Measurements from ENCODE around the gene EPS8.

Gene EPS8

GRCh38 chr12:15684896-15685658 is 104.1 kb downstream of the EPS8 start:
- no peak overlapping the region for H2BK12ac ChIP-seq (ENCODE audit: low read length)
- no peak overlapping the region for H2BK5ac ChIP-seq (ENCODE audit: low read length)
- H2AK5ac ChIP-seq (ENCODE audit: low read depth, low read length) = no peak overlapping the region
- DNase-seq (ENCODE audit: low spot score) = no peak
- H3K79me1 ChIP-seq (ENCODE audit: low read depth, low read length) = no peaks in the 10 kb centered on the region
- no peak overlapping the region for H2BK120ac ChIP-seq (ENCODE audit: low read depth, low read length)
- H4K91ac ChIP-seq (ENCODE audit: low read depth, low read length, poor library complexity) = no peak overlapping the region
- H4K8ac ChIP-seq (ENCODE audit: low read depth, low read length) = no peak overlapping the region
- H3K9me3 ChIP-seq (replicated peaks in 1 of 2; ENCODE audit: control insufficient read depth in 2 of 2, insufficient read depth in 1 of 2, low read depth in 1 of 2, low read length in 2 of 2) = no peaks in the 10 kb centered on the region
- H3K14ac ChIP-seq (ENCODE audit: low read length) = no peak overlapping the region
- no peak overlapping the region for H3K9ac ChIP-seq (ENCODE audit: low read depth, low read length, poor library complexity)
- H3K27ac ChIP-seq (replicated peaks; ENCODE audit: low read length) = no peak overlapping the region
- WGBS, 2 donors (ENCODE audit: extremely low coverage in 2 of 2, insufficient read length in 2 of 2, insufficient replicate concordance in 1 of 2) = no CpG with 5 or more reads among the region's 6 CpGs
- no peak overlapping the region for H2BK15ac ChIP-seq (ENCODE audit: low read length)
- no peak overlapping the region for H2AFZ ChIP-seq (ENCODE audit: low read length)
- H3K23ac ChIP-seq (ENCODE audit: low read depth, low read length, poor library complexity) = no peak overlapping the region
- peaks cover 7 to 10% of the 10 kb centered on the region in 2 donors for H3K4me1 ChIP-seq (ENCODE audit: control insufficient read depth in 2 of 2, insufficient read depth in 1 of 2, low read depth in 1 of 2, low read length in 2 of 2)
- H3K4me3 ChIP-seq (ENCODE audit: low read length in 2 of 2) = no peak overlapping the region
- H3K4me2 ChIP-seq (ENCODE audit: insufficient read depth, low read length, poor library complexity, severe bottlenecking) = no peak overlapping the region
- H3K36me3 ChIP-seq (replicated peaks in 1 of 2; ENCODE audit: control insufficient read depth in 2 of 2, insufficient read depth in 2 of 2, low read length in 2 of 2) = no peaks in the 10 kb centered on the region
- no peak overlapping the region for H3K4ac ChIP-seq (ENCODE audit: low read length)
- no peaks in the 10 kb centered on the region for H3K27me3 ChIP-seq (ENCODE audit: control insufficient read depth in 3 of 3, insufficient read depth in 3 of 3, low read depth in 1 of 3, low read length in 3 of 3)
- H3K18ac ChIP-seq (ENCODE audit: low read length) = no peak overlapping the region

DNA sequence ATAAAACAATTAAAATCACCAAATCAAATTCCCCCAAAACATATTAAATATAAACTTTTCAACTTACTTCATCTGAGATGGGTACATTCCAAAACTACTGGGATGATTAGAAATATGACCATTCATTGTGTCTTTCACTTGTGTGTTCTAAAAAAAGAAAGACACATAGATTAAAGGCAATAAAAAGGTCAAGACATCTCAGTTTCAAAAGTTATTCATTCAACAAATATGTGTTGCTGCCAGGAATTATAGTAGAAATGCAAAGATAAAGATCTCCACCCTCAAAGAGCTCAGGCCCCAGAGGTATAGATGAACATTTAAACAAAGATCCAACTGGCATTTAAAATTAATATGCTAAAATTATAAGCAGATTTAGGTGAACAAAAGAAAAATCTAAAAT is 106.4 kb downstream of the EPS8 start:
- Histone ChIP-seq H3K4ac (ENCODE audit: low read length) (no peak overlapping the region), H3K9ac (ENCODE audit: low read depth, low read length, poor library complexity) (no peak overlapping the region), H4K91ac (ENCODE audit: low read depth, low read length, poor library complexity) (no peak overlapping the region), H3K27ac (replicated peaks; ENCODE audit: low read length) (no peak overlapping the region), H2AK5ac (ENCODE audit: low read depth, low read length) (no peak overlapping the region), H3K4me1 (ENCODE audit: control insufficient read depth in 2 of 2, insufficient read depth in 1 of 2, low read depth in 1 of 2, low read length in 2 of 2) (peaks cover 1 to 5% of the 10 kb centered on the region in 2 donors), H3K9me3 (replicated peaks in 1 of 2; ENCODE audit: control insufficient read depth in 2 of 2, insufficient read depth in 1 of 2, low read depth in 1 of 2, low read length in 2 of 2) (no peaks in the 10 kb centered on the region), H3K18ac (ENCODE audit: low read length) (no peak overlapping the region), H2BK5ac (ENCODE audit: low read length) (no peak overlapping the region), H3K4me2 (ENCODE audit: insufficient read depth, low read length, poor library complexity, severe bottlenecking) (no peak overlapping the region), H3K36me3 (replicated peaks in 1 of 2; ENCODE audit: control insufficient read depth in 2 of 2, insufficient read depth in 2 of 2, low read length in 2 of 2) (no peaks in the 10 kb centered on the region), H3K14ac (ENCODE audit: low read length) (no peak overlapping the region), H4K8ac (ENCODE audit: low read depth, low read length) (no peak overlapping the region), H2BK15ac (ENCODE audit: low read length) (no peak overlapping the region), H3K79me1 (ENCODE audit: low read depth, low read length) (no peaks in the 10 kb centered on the region), H3K23ac (ENCODE audit: low read depth, low read length, poor library complexity) (no peak overlapping the region), H2BK120ac (ENCODE audit: low read depth, low read length) (no peak overlapping the region), H2AFZ (ENCODE audit: low read length) (no peak overlapping the region), H3K27me3 (ENCODE audit: control insufficient read depth in 3 of 3, insufficient read depth in 3 of 3, low read depth in 1 of 3, low read length in 3 of 3) (no peaks in the 10 kb centered on the region), H3K4me3 (ENCODE audit: low read length in 2 of 2) (no peak overlapping the region), H2BK12ac (ENCODE audit: low read length) (no peak overlapping the region)
- DNase-seq (ENCODE audit: low spot score) = no peak

- H3K4me3 ChIP-seq (ENCODE audit: low read length in 2 of 2) = no peak overlapping the region
- H3K36me3 ChIP-seq (replicated peaks in 1 of 2; ENCODE audit: control insufficient read depth in 2 of 2, insufficient read depth in 2 of 2, low read length in 2 of 2) = no peaks in the 10 kb centered on the region
- no peak overlapping the region for H3K4ac ChIP-seq (ENCODE audit: low read length)
- no peaks in the 10 kb centered on the region for H3K9me3 ChIP-seq (replicated peaks in 1 of 2; ENCODE audit: control insufficient read depth in 2 of 2, insufficient read depth in 1 of 2, low read depth in 1 of 2, low read length in 2 of 2)
- H2AK5ac ChIP-seq (ENCODE audit: low read depth, low read length) = no peak overlapping the region
- no CpG with 5 or more reads among the region's 1 CpG for WGBS, 2 donors (ENCODE audit: extremely low coverage in 2 of 2, insufficient read length in 2 of 2, insufficient replicate concordance in 1 of 2)
- H2AFZ ChIP-seq (ENCODE audit: low read length) = no peak overlapping the region
- no peak overlapping the region for H2BK5ac ChIP-seq (ENCODE audit: low read length)
- H3K27me3 ChIP-seq (ENCODE audit: control insufficient read depth in 3 of 3, insufficient read depth in 3 of 3, low read depth in 1 of 3, low read length in 3 of 3) = no peaks in the 10 kb centered on the region
- H4K91ac ChIP-seq (ENCODE audit: low read depth, low read length, poor library complexity) = no peak overlapping the region
- H3K18ac ChIP-seq (ENCODE audit: low read length) = no peak overlapping the region
- no peak overlapping the region for H3K23ac ChIP-seq (ENCODE audit: low read depth, low read length, poor library complexity)
- no peak overlapping the region for H3K4me2 ChIP-seq (ENCODE audit: insufficient read depth, low read length, poor library complexity, severe bottlenecking)
- H3K9ac ChIP-seq (ENCODE audit: low read depth, low read length, poor library complexity) = no peak overlapping the region
- H3K4me1 ChIP-seq (ENCODE audit: control insufficient read depth in 2 of 2, insufficient read depth in 1 of 2, low read depth in 1 of 2, low read length in 2 of 2) = peaks cover 9 to 19% of the 10 kb centered on the region in 2 donors
- H3K27ac ChIP-seq (replicated peaks; ENCODE audit: low read length) = no peak overlapping the region
- H2BK12ac ChIP-seq (ENCODE audit: low read length) = no peak overlapping the region
- no peaks in the 10 kb centered on the region for H3K79me1 ChIP-seq (ENCODE audit: low read depth, low read length)
- no peak overlapping the region for H2BK15ac ChIP-seq (ENCODE audit: low read length)
- no peak overlapping the region for H2BK120ac ChIP-seq (ENCODE audit: low read depth, low read length)
- no peak for DNase-seq (ENCODE audit: low spot score)
- H3K14ac ChIP-seq (ENCODE audit: low read length) = no peak overlapping the region
- no peak overlapping the region for H4K8ac ChIP-seq (ENCODE audit: low read depth, low read length)
Observed at GRCh38 chr12:15679151-15679550, 110.0 kb downstream of the EPS8 start.

- Histone ChIP-seq H3K4ac (ENCODE audit: low read length) (no peak overlapping the region), H3K27ac (replicated peaks; ENCODE audit: low read length) (no peak overlapping the region), H3K23ac (ENCODE audit: low read depth, low read length, poor library complexity) (no peak overlapping the region), H2AK5ac (ENCODE audit: low read depth, low read length) (no peak overlapping the region), H3K14ac (ENCODE audit: low read length) (no peak overlapping the region), H3K18ac (ENCODE audit: low read length) (no peak overlapping the region), H2AFZ (ENCODE audit: low read length) (peak overlapping the region; percentile 57), H2BK15ac (ENCODE audit: low read length) (no peak overlapping the region), H2BK5ac (ENCODE audit: low read length) (no peak overlapping the region), H3K36me3 (replicated peaks in 1 of 2; ENCODE audit: control insufficient read depth in 2 of 2, insufficient read depth in 2 of 2, low read length in 2 of 2) (no peaks in the 10 kb centered on the region), H3K4me2 (ENCODE audit: insufficient read depth, low read length, poor library complexity, severe bottlenecking) (no peak overlapping the region), H3K4me1 (ENCODE audit: control insufficient read depth in 2 of 2, insufficient read depth in 1 of 2, low read depth in 1 of 2, low read length in 2 of 2) (peaks cover 9 to 28% of the 10 kb centered on the region in 2 donors), H3K79me1 (ENCODE audit: low read depth, low read length) (no peaks in the 10 kb centered on the region), H2BK120ac (ENCODE audit: low read depth, low read length) (no peak overlapping the region), H3K4me3 (ENCODE audit: low read length in 2 of 2) (no peak overlapping the region), H4K8ac (ENCODE audit: low read depth, low read length) (no peak overlapping the region), H3K27me3 (ENCODE audit: control insufficient read depth in 3 of 3, insufficient read depth in 3 of 3, low read depth in 1 of 3, low read length in 3 of 3) (no peaks in the 10 kb centered on the region), H3K9ac (ENCODE audit: low read depth, low read length, poor library complexity) (no peak overlapping the region), H3K9me3 (replicated peaks in 1 of 2; ENCODE audit: control insufficient read depth in 2 of 2, insufficient read depth in 1 of 2, low read depth in 1 of 2, low read length in 2 of 2) (no peaks in the 10 kb centered on the region), H2BK12ac (ENCODE audit: low read length) (no peak overlapping the region), H4K91ac (ENCODE audit: low read depth, low read length, poor library complexity) (no peak overlapping the region)
- no peak for DNase-seq (ENCODE audit: low spot score)
- WGBS, 2 donors (ENCODE audit: extremely low coverage in 2 of 2, insufficient read length in 2 of 2, insufficient replicate concordance in 1 of 2) = no CpG with 5 or more reads among the region's 3 CpGs
Observed at GRCh38 chr12:15677726-15678201, 111.4 kb downstream of the EPS8 start.

Measured in neuronal stem cell (in vitro differentiated cells).